ENCODE results near the gene ARPC1A.

ARPC1A gene

DNA sequence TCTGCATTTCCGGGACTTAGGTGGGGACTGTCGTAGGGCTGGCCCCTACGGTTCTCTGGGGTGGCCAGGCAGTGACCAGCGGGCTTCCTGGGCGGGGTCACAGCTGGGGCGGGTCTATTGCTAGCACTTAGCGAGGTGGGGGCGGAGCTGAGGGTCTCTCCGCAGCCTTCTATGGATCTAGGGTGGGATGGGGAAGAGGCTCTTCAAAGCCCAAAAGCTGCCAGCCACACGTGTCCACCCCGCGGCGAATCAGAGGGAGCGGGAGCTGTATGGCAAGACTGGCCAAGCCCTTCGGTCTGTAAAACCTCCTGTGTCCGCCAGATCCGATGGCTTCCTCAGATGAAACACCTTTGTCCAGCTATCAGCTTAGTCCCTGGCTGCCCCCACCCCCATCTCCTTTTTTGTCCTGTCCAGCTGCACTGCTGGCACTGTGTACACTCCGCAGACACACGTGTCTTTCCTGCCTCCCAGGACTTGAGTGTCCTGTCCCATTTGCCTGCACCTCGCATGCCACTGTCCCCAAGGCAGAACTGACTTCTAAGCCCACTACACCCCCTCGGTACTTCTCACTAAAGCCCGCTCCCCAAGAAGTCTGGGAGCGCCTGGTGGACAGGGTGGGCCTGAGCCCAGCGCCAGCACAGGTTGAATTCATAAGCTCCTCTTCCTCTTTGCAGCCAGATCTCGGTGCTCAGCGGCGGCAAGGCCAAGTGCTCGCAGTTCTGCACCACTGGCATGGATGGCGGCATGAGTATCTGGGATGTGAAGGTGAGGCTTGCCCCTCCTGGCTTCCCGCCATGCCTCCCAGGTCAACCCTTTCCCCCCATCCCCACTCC lies 67.9 kb downstream of the ARPC1A start:
- H3K27ac Mint-ChIP-seq = peak overlapping the region; percentile 88
- ATAC-seq (ENCODE audit: low read depth) = no peak
- H3K36me3 Mint-ChIP-seq = peaks cover 5% of the 10 kb centered on the region

DNA sequence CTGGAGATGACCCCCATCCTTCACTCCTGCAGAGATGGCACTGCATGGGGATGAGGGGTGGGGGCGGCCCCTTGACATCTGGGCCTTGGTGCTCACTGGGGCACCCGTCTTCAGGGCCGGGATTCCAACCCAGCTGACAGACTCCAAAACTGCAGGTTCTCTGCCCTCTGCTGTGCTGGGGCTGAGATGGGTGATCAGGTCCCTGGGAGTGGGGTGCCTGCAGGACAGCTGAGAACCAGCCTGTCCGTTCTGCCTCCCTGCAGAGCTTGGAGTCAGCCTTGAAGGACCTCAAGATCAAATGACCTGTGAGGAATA lies 68.4 kb downstream of the ARPC1A start:
- ATAC-seq (ENCODE audit: low read depth) (no peak), DNase-seq (ENCODE audit: low spot score in 2 of 2) (no peak)
- peak overlapping the region; percentile 84 for H3K4me3 Mint-ChIP-seq
- no peaks in the 10 kb centered on the region for H3K9me3 Mint-ChIP-seq
- H3K4me1 Mint-ChIP-seq = peaks cover 19% of the 10 kb centered on the region
- H3K36me3 Mint-ChIP-seq = peaks cover 5% of the 10 kb centered on the region
- no peaks in the 10 kb centered on the region for H3K27me3 Mint-ChIP-seq
- no peak overlapping the region for H3K27ac Mint-ChIP-seq

More for the DNA sequence above, 67.9 kb downstream of the ARPC1A start:
- no peaks in the 10 kb centered on the region for H3K27me3 Mint-ChIP-seq
- H3K4me3 Mint-ChIP-seq = peak overlapping the region; percentile 84
- no peak for DNase-seq (ENCODE audit: low spot score in 2 of 2)
- peaks cover 19% of the 10 kb centered on the region for H3K4me1 Mint-ChIP-seq
- no peaks in the 10 kb centered on the region for H3K9me3 Mint-ChIP-seq

- Mint-ChIP-seq H3K27me3 (no peaks in the 10 kb centered on the region), H3K4me1 (peaks cover 21% of the 10 kb centered on the region), H3K9me3 (no peaks in the 10 kb centered on the region), H3K27ac (no peak overlapping the region), H3K36me3 (peaks cover 5% of the 10 kb centered on the region), H3K4me3 (no peak overlapping the region)
- DNase-seq (ENCODE audit: low spot score in 2 of 2) (no peak), ATAC-seq (ENCODE audit: low read depth) (no peak)
Measured at GRCh38 chr7:99395616-99396327, 70.1 kb downstream of the ARPC1A start.

DNA sequence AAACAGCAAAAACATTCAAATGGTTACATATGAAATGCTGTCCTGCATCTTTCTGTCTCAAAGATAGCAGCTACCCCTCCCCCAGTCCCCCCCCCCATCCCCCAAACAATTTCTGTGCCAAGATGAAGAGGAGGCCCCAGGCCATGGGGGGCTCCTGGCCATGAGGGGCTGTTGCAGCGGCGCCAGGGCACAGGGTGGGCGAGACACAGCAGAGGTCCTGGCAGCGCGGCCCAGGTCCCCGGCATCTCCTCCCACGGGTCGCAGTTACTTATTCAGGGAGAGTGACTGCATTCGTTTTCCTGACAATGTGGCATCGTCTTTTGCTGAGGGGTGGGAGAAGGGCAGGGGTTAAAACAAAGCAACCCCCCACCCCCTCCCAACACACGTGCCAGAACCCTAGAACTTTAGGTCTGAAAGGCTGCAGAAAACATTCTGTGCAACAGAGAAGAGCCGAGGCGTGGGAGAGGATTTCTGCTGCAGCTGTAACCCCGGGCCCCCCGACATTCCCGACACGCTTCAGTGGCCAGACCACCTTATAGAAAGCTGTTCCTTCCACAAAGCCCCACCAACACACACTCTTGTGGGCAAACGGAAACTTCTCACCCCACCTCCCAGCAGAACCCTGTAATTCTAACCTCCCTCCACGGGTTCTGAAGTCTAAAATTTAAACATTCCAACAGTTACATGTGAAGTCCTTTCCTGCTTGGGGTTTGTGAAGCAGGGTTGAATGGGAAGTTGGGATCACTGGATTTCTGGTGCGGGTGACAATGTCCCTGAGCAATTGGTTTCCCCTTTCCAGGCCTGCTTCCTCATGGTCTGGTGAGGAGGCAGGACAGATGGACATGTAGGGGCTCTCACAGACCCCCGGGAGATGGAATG lies 71.0 kb downstream of the ARPC1A start:
- H3K4me1 Mint-ChIP-seq = peaks cover 25% of the 10 kb centered on the region
- H3K27me3 Mint-ChIP-seq = no peaks in the 10 kb centered on the region
- H3K4me3 Mint-ChIP-seq = no peak overlapping the region
- no peaks in the 10 kb centered on the region for H3K9me3 Mint-ChIP-seq
- peaks cover 9% of the 10 kb centered on the region for H3K36me3 Mint-ChIP-seq
- H3K27ac Mint-ChIP-seq = no peak overlapping the region
- no peak for ATAC-seq (ENCODE audit: low read depth)
- DNase-seq (ENCODE audit: low spot score in 2 of 2) = no peak

- H3K4me1 Mint-ChIP-seq = peaks cover 22% of the 10 kb centered on the region
- no peaks in the 10 kb centered on the region for H3K27me3 Mint-ChIP-seq
- H3K4me3 Mint-ChIP-seq = no peak overlapping the region
- H3K27ac Mint-ChIP-seq = peak overlapping the region; percentile 58
- H3K36me3 Mint-ChIP-seq = peaks cover 7% of the 10 kb centered on the region
- no peak for DNase-seq (ENCODE audit: low spot score in 2 of 2)
- no peaks in the 10 kb centered on the region for H3K9me3 Mint-ChIP-seq
- no peak for ATAC-seq (ENCODE audit: low read depth)
Measured at GRCh38 chr7:99397297-99397983, 71.7 kb downstream of the ARPC1A start.

DNA sequence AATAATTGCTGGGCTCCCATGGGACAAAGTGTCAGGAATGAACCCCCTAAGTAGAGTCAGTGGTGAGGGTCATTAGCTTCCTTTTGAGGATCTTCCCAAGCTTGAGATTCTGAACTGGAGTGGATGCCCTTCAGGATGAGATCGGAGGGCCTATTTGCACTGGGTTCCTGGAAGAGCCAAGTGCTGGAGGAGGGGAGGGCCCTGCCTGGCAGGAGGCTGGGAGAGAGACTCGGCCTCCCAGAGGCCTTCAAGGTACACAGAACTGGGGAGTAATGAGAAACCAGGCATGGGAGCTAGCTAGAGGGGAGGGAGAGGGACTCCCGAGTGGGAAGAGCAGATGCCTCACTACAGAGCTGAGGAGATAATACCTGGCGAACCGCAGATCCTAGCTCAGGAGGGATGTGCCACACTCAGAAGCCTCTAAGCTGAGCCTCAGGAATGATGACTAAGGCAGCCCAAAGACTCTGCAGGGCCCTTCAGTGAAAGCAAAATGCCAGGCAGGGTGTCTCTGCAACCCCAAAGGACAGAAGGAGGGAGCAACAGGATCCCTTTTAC lies 73.3 kb downstream of the ARPC1A start:
- peak overlapping the region; percentile 51 for H3K27ac Mint-ChIP-seq
- no peak for ATAC-seq (ENCODE audit: low read depth)

GRCh38 chr7:99399597-99399996 lies 73.9 kb downstream of the ARPC1A start:
- H3K36me3 Mint-ChIP-seq = peaks cover 21% of the 10 kb centered on the region
- ATAC-seq (ENCODE audit: low read depth) (no peak), DNase-seq (ENCODE audit: low spot score in 2 of 2) (no peak)
- H3K9me3 Mint-ChIP-seq = no peaks in the 10 kb centered on the region
- H3K4me3 Mint-ChIP-seq = no peak overlapping the region
- peak overlapping the region; percentile 8 for H3K27ac Mint-ChIP-seq
- peaks cover 21% of the 10 kb centered on the region for H3K4me1 Mint-ChIP-seq
- no peaks in the 10 kb centered on the region for H3K27me3 Mint-ChIP-seq

More for the DNA sequence above, 73.3 kb downstream of the ARPC1A start:
- Mint-ChIP-seq H3K9me3 (no peaks in the 10 kb centered on the region), H3K27me3 (no peaks in the 10 kb centered on the region), H3K4me3 (no peak overlapping the region), H3K36me3 (peaks cover 17% of the 10 kb centered on the region), H3K4me1 (peaks cover 21% of the 10 kb centered on the region)
- DNase-seq (ENCODE audit: low spot score in 2 of 2) = no peak

DNA sequence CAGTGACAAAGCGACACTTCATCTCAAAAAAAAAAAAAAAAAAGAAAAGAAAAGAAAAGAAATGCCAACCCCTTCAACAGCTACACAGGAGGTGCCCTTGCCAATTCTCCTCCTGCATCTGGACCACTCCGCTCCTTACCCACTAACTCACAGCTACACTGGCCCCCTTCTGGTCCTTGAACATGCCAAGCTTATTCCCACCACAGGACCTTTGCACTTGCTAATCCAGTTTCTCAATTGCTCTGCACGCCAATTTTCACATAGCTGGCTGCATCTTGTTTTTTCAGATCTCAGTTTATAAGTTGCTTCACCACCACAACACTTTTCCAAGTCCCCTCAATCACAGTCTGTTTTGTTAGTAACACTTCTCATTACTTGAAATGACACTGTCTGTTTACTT lies 77.2 kb downstream of the ARPC1A start:
- peaks cover 33% of the 10 kb centered on the region for H3K4me1 Mint-ChIP-seq
- no peak overlapping the region for H3K27ac Mint-ChIP-seq
- H3K9me3 Mint-ChIP-seq = no peaks in the 10 kb centered on the region
- no peak overlapping the region for H3K4me3 Mint-ChIP-seq
- DNase-seq (ENCODE audit: low spot score in 2 of 2) (no peak), ATAC-seq (ENCODE audit: low read depth) (no peak)
- no peaks in the 10 kb centered on the region for H3K27me3 Mint-ChIP-seq
- H3K36me3 Mint-ChIP-seq = peaks cover 19% of the 10 kb centered on the region

DNA sequence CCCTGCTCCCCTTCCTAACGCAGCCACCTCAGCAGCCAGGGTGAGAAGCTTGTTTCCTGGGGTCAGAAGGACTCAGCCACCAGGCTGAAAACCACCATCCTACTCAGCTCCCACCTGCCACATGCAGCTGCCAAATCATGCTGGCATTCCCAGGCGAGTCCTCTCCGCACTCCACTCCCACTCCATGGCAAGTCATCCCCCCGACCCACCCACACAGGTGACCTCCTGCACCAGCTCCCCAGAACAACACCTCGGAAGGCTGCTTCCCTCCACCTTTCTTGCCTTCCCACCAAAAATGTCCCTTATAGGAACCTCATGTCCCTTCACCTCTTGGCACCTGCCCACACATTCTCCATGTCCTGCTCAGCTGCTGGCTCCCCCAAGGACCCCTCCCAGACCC lies 78.1 kb downstream of the ARPC1A start:
- DNase-seq (ENCODE audit: low spot score in 2 of 2) (no peak), ATAC-seq (ENCODE audit: low read depth) (no peak)
- peaks cover 18% of the 10 kb centered on the region for H3K36me3 Mint-ChIP-seq
- H3K27ac Mint-ChIP-seq = peak overlapping the region; percentile 45
- H3K4me3 Mint-ChIP-seq = no peak overlapping the region
- H3K4me1 Mint-ChIP-seq = peaks cover 29% of the 10 kb centered on the region
- H3K27me3 Mint-ChIP-seq = no peaks in the 10 kb centered on the region
- H3K9me3 Mint-ChIP-seq = no peaks in the 10 kb centered on the region

- DNase-seq (ENCODE audit: low spot score in 2 of 2) = no peak
- ATAC-seq (ENCODE audit: low read depth) = no peak
- Mint-ChIP-seq H3K9me3 (no peaks in the 10 kb centered on the region), H3K36me3 (peaks cover 18% of the 10 kb centered on the region), H3K4me3 (no peak overlapping the region), H3K27me3 (no peaks in the 10 kb centered on the region), H3K27ac (peak overlapping the region; percentile 45), H3K4me1 (peaks cover 29% of the 10 kb centered on the region)
Measured at GRCh38 chr7:99404235-99404976, 78.7 kb downstream of the ARPC1A start.

DNA sequence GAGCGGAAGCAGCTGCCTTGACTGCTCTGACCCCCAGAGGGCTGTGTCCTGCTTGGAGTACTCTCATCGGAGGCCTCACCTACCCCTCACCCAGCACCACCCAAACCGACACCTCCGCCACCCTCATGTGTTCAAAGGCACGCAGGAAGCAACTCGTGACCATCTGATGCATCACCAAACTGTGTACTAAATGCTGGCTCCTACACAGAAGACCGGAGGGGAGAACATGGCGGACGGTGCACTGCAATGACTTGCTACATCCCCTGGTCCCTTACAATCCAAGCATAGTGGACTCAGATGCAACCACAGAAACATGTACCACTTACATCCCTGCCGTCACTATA lies 79.3 kb downstream of the ARPC1A start:
- DNase-seq (ENCODE audit: low spot score in 2 of 2) (no peak), ATAC-seq (ENCODE audit: low read depth) (no peak)
- Mint-ChIP-seq H3K27me3 (no peaks in the 10 kb centered on the region), H3K4me1 (peaks cover 29% of the 10 kb centered on the region), H3K36me3 (peaks cover 18% of the 10 kb centered on the region), H3K27ac (no peak overlapping the region), H3K4me3 (no peak overlapping the region), H3K9me3 (no peaks in the 10 kb centered on the region)

- H3K9me3 Mint-ChIP-seq = no peaks in the 10 kb centered on the region
- H3K4me1 Mint-ChIP-seq = peaks cover 28% of the 10 kb centered on the region
- no peak for ATAC-seq (ENCODE audit: low read depth)
- no peak for DNase-seq (ENCODE audit: low spot score in 2 of 2)
- H3K27ac Mint-ChIP-seq = peak overlapping the region; percentile 35
- peak overlapping the region; percentile 8 for H3K4me3 Mint-ChIP-seq
- H3K27me3 Mint-ChIP-seq = no peaks in the 10 kb centered on the region
- peaks cover 19% of the 10 kb centered on the region for H3K36me3 Mint-ChIP-seq
Measured at GRCh38 chr7:99406557-99406956, 80.9 kb downstream of the ARPC1A start.

- Mint-ChIP-seq H3K9me3 (no peaks in the 10 kb centered on the region), H3K27ac (peak overlapping the region; percentile 93), H3K27me3 (no peaks in the 10 kb centered on the region), H3K4me1 (peaks cover 27% of the 10 kb centered on the region), H3K36me3 (peaks cover 17% of the 10 kb centered on the region), H3K4me3 (peak overlapping the region; percentile 91)
- ATAC-seq (ENCODE audit: low read depth) = no peak
- DNase-seq (ENCODE audit: low spot score in 2 of 2) = no peak
Measured at GRCh38 chr7:99407872-99408378, 82.2 kb downstream of the ARPC1A start.
